Measurements from ENCODE around the gene SEMA5A.

DNA sequence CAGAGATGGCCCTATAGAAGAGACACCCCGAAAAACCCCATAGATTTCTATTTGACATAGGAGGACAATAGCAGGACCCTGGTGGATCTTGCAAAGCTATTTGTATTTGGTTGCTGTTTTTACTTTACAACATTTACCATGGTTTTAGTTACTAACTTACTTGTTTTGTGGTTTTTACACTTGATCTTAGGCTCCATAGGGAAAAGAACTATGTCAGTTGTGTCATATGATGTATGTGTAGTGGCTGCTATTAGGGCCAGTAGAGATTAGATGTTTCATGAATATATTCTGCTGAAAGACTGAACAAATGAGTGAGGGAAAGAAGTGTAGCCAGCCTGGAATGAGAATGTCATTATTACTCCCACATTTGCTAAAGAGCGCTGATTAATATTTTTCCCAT lies 388.1 kb downstream of the SEMA5A start:
- TF ChIP-seq CTCF (IDR thresholded peaks at IDR 0.05; ENCODE audit: insufficient read depth, low read depth, low read length) (no peak), EZH2 (IDR thresholded peaks at IDR 0.05; ENCODE audit: insufficient read depth, low read length) (no peak)

Measured in astrocyte (in vitro differentiated cells and primary cell).